Tibial nerve (tissue), 4 donors: Measurements from ENCODE around the gene SDHAF2. TPM values are rescaled to one million over a fixed set of nuclear protein-coding genes. Genes with fewer than 3 reads are reported as not detected.

Experiments
- DNase-seq, 2 donors: peaks; one replicate each; pipeline ENCODE4 v3.0.0-alpha.2; 2019; ENCODE audit warnings: low spot score in 2 of 2
- H3K27ac ChIP-seq, 4 donors: fragments of 200-600 bp; sonication (generic) in 3 of 4; one replicate each; pipeline ENCODE4 v1.5.1; 2017 to 2019; ENCODE audit warnings: mild to moderate bottlenecking in 1 of 4
- H3K27me3 ChIP-seq, 2 donors: fragments of 200-600 bp; sonication (generic) in 1 of 2; one replicate each; pipeline versions ENCODE4 v1.5.1 to v1.6.0; 2017 to 2019
- H3K36me3 ChIP-seq, 3 donors: fragments of 200-600 bp; sonication (generic); one replicate each; pipeline ENCODE4 v1.5.1; 2018 to 2019
- H3K4me1 ChIP-seq, 4 donors: fragments of 200-600 bp; sonication (generic) in 3 of 4; one replicate each; pipeline ENCODE4 v1.5.1; 2017 to 2019
- H3K4me3 ChIP-seq, 4 donors: fragments of 200-600 bp; sonication (generic) in 3 of 4; one replicate each; pipeline ENCODE4 v1.5.1; 2017 to 2019; ENCODE audit warnings: mild to moderate bottlenecking in 1 of 4, moderate library complexity in 1 of 4
- H3K9me3 ChIP-seq, 4 donors: fragments of 200-600 bp; sonication (generic) in 3 of 4; one replicate each; pipeline ENCODE4 v1.5.1; 2017 to 2019
- EP300 ChIP-seq, 2 donors: sonication (generic); formaldehyde crosslinking; IDR thresholded peaks; one replicate each; pipeline ENCODE4 v1.6.1; 2017; ENCODE audit warnings: antibody characterized with exemption in 2 of 2, mild to moderate bottlenecking in 1 of 2
- POLR2A ChIP-seq, 2 donors: fragments of 450-650 bp; IDR thresholded peaks; one replicate each; pipeline ENCODE4 v1.6.1; 2017; ENCODE audit warnings: antibody characterized with exemption in 2 of 2, mild to moderate bottlenecking in 2 of 2, moderate library complexity in 2 of 2
- WGBS, 2 donors: methylation state at CpG; one replicate each; pipeline ENCODE4 v1.1.5; 2018; 5-methylcytosine and 5-hydroxymethylcytosine counted together
- small RNA-seq: library from RNA; depleted of rRNA; stranded (forward); fragments of <200 nt; gene quantifications from one replicate; pipeline ENCODE3, GENCODE V24; 2016
- total RNA-seq, 4 donors: library from RNA; depleted of rRNA; stranded (reverse); fragments of >200 nt; gene quantifications; one replicate each; pipeline ENCODE4 v1.1.0, GENCODE V29; 2016
- TF ChIP-seq, protein P1 (sequence below), 5 experiments: fragments of 200-600 bp in 3 of 5; fragments of 450-650 bp in 2 of 5; sonication (generic) in 3 of 5; IDR thresholded peaks; one replicate each; pipeline ENCODE4 v1.5.1; 2016 to 2019; ENCODE audit warnings: antibody characterized with exemption in 5 of 5, mild to moderate bottlenecking in 3 of 5, moderate library complexity in 2 of 5

The SDHAF2 gene
- total RNA-seq, 4 donors from 2014 or later = 26.4 to 88.1 (median 70.3) TPM

DNA sequence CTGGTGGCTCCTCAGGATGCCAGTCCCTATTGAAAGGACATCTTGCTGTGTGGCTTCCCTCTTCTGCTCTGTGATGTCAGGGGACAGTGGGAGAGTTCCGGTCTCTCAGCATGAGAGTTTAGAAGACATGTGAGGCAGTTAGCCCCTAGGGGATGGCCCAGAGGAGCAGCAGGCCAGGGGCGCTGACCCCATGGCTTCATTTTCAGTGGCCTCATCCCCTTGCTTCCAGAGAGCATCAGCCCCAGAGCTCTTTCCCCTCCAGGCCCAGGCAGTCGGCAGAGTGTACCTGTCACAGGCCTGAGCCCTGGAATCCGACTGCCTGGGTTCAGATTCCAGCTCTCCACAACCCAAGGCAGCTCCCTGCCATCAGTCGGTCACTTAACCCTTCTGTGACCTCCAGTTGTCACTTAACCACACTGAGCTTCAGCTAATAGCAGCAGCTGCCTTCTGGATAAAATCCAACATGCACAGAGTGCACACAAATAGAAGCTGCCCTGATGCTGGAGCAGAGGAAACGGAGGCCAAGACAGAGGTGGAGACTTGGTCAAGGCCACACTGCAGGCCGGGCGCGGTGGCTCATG lies 64.5 kb downstream of the SDHAF2 start:
- DNase-seq = no peak
- Histone ChIP-seq H3K36me3 (no peaks in the 10 kb centered on the region), H3K27ac (no peak overlapping the region), H3K27me3 (no peaks in the 10 kb centered on the region), H3K4me3 (no peak overlapping the region), H3K9me3 (no peaks in the 10 kb centered on the region), H3K4me1 (peaks cover 0 to 18% (median 10%) of the 10 kb centered on the region in 4 donors)
- TF ChIP-seq EP300 (IDR thresholded peaks at IDR 0.05) (no peak), POLR2A (IDR thresholded peaks at IDR 0.05) (no peak)
- TF ChIP-seq, protein P1, sequence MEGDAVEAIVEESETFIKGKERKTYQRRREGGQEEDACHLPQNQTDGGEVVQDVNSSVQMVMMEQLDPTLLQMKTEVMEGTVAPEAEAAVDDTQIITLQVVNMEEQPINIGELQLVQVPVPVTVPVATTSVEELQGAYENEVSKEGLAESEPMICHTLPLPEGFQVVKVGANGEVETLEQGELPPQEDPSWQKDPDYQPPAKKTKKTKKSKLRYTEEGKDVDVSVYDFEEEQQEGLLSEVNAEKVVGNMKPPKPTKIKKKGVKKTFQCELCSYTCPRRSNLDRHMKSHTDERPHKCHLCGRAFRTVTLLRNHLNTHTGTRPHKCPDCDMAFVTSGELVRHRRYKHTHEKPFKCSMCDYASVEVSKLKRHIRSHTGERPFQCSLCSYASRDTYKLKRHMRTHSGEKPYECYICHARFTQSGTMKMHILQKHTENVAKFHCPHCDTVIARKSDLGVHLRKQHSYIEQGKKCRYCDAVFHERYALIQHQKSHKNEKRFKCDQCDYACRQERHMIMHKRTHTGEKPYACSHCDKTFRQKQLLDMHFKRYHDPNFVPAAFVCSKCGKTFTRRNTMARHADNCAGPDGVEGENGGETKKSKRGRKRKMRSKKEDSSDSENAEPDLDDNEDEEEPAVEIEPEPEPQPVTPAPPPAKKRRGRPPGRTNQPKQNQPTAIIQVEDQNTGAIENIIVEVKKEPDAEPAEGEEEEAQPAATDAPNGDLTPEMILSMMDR (IDR thresholded peaks at IDR 0.05) = no peak
- 56 to 65% methylated on average over 8 to 9 of the region's 9 CpGs for WGBS, 2 donors

DNA sequence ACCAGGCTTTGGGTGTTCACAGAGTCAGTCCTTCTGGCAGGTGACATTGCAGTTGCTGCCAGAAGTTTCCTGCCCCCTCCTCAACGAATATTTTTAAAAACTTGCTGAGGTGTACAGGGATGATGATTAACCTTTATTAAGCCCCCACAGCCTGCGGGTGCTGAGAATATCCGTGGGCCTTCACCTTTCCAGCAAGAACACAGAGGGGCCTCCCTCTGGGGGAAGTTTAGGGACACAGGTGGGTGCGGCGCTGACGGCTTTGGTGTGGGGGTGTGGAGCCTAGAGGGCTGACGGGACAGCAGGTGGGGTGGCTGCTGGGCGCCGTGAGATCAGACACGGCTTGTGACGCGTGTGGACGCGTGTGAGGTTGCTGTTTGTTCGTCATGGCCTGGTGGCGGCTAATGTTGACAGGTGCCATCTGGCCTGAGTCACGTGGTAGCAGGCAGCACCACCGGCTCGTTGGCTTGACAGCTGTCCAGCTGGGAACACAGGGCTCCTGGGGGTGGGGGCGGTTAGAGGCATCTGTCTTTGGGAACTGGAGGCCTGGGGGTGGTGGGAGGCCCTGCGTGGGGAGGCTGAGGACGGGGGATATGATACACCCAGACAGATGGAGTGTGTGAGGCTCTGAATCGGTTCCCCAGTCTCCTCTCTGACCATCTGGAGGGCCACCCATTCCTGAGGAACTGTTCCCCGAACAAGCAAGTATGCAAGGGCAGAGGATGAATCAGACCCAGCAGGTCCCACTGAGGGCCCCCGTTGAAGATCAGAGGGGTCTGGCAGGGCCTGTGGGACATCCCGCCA lies 66.1 kb downstream of the SDHAF2 start:
- TF ChIP-seq, protein P1 (IDR thresholded peaks at IDR 0.05) = no peak
- H3K4me1 ChIP-seq = peaks cover 0 to 3% (median 0%) of the 10 kb centered on the region in 4 donors
- H3K4me3 ChIP-seq = no peak overlapping the region
- H3K27me3 ChIP-seq = no peaks in the 10 kb centered on the region
- H3K36me3 ChIP-seq = no peaks in the 10 kb centered on the region
- no peak for DNase-seq
- H3K9me3 ChIP-seq = no peaks in the 10 kb centered on the region
- H3K27ac ChIP-seq = no peak overlapping the region
- 79 to 80% methylated on average over 21 to 24 of the region's 26 CpGs for WGBS, 2 donors

Small RNA genes within 50 kb of the gene (small RNA-seq; reads per million reads assigned to genes)
- gene RN7SL23P = not detected

Other genes with a start within 250 kb of the SDHAF2 start
- 10 to 100 TPM in 1 of 4 donors, 1 to 10 TPM in 1, not detected in 2; 1.5 to 11.1 TPM for gene PGA3, start 226.6 kb upstream of the SDHAF2 start, total RNA-seq
- gene PGA4, start 207.8 kb upstream of the SDHAF2 start, total RNA-seq = 10 to 100 TPM in 1 of 4 donors, 1 to 10 TPM in 2, not detected in 1; 2.2 to 10.5 (median 8.6) TPM
- gene PGA5, start 188.9 kb upstream of the SDHAF2 start, total RNA-seq = 1 to 10 TPM in 1 of 4 donors, not detected in 3; 3.6 TPM
- gene VWCE, start 134.8 kb upstream of the SDHAF2 start, total RNA-seq = 1 to 10 TPM; 1.3 to 6.3 (median 4.3) TPM
- 100 to 1,000 TPM; 100 to 138 (median 113) TPM for gene DDB1, start 97.0 kb upstream of the SDHAF2 start, total RNA-seq
- gene TKFC, start 96.9 kb upstream of the SDHAF2 start, total RNA-seq = 10 to 100 TPM; 15.0 to 39.6 (median 24.5) TPM
- 10 to 100 TPM; 44.2 to 68.2 (median 45.8) TPM for gene CYB561A3, start 68.2 kb upstream of the SDHAF2 start, total RNA-seq
- gene TMEM138, start 67.8 kb upstream of the SDHAF2 start, total RNA-seq = 10 to 100 TPM; 20.5 to 31.4 (median 26.9) TPM
- gene TMEM216, start 37.5 kb upstream of the SDHAF2 start, total RNA-seq = 10 to 100 TPM; 14.2 to 21.9 (median 14.6) TPM
- 10 to 100 TPM; 38.1 to 48.6 (median 44.7) TPM for gene CPSF7, start 149 bp upstream of the SDHAF2 start, total RNA-seq
- 1 to 10 TPM in 2 of 4 donors, under 1 TPM in 2; 0.21 to 3.6 (median 1.0) TPM for gene LRRC10B, start 78.6 kb downstream of the SDHAF2 start, total RNA-seq
- gene SYT7, start 151.0 kb downstream of the SDHAF2 start, total RNA-seq = 1 to 10 TPM; 1.2 to 2.5 (median 1.8) TPM